GM12872 (cell line): ENCODE data around the gene TIMM50.

ENCODE experiments used
- TF ChIP-seq, protein P1 (sequence below): IDR thresholded peaks from 3 replicates; pipeline ENCODE4 v1.5.1; 2011; ENCODE audit warnings: low read depth, mild to moderate bottlenecking, low read length, moderate library complexity; ENCODE audit not compliant: insufficient read depth

Gene TIMM50

DNA sequence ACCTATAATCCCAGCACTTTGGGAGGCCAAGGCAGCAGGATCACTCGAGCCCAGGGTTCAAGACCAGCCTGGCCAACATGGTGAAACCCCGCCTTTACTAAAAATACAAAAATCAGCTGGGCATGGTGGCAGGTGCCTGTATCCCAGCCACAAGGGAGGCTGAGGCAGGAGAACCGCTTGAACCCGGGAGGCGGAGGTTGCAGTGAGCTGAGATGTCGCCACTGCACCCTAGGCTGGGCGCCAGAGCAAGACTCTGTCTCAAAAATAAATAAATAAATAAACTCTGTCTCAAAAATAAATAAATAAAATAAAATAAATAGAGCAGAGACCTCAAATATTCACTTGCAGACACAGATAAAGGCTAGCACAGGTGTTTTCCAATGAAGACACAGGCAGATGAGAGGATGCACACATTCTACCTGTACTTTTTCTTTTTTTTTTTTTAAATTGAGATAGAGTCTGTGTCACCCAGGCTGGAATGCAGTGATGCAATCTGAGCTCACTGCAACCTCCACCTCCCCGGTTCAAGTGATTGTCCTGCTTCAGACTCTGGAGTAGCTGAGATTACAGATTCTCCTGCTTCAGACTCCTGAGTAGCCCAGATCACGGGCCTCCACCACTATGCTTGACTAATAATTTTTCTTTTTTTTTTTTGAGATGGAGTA is 42.2 kb upstream of the TIMM50 start:
- TF ChIP-seq, protein P1, sequence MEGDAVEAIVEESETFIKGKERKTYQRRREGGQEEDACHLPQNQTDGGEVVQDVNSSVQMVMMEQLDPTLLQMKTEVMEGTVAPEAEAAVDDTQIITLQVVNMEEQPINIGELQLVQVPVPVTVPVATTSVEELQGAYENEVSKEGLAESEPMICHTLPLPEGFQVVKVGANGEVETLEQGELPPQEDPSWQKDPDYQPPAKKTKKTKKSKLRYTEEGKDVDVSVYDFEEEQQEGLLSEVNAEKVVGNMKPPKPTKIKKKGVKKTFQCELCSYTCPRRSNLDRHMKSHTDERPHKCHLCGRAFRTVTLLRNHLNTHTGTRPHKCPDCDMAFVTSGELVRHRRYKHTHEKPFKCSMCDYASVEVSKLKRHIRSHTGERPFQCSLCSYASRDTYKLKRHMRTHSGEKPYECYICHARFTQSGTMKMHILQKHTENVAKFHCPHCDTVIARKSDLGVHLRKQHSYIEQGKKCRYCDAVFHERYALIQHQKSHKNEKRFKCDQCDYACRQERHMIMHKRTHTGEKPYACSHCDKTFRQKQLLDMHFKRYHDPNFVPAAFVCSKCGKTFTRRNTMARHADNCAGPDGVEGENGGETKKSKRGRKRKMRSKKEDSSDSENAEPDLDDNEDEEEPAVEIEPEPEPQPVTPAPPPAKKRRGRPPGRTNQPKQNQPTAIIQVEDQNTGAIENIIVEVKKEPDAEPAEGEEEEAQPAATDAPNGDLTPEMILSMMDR: no peak

DNA sequence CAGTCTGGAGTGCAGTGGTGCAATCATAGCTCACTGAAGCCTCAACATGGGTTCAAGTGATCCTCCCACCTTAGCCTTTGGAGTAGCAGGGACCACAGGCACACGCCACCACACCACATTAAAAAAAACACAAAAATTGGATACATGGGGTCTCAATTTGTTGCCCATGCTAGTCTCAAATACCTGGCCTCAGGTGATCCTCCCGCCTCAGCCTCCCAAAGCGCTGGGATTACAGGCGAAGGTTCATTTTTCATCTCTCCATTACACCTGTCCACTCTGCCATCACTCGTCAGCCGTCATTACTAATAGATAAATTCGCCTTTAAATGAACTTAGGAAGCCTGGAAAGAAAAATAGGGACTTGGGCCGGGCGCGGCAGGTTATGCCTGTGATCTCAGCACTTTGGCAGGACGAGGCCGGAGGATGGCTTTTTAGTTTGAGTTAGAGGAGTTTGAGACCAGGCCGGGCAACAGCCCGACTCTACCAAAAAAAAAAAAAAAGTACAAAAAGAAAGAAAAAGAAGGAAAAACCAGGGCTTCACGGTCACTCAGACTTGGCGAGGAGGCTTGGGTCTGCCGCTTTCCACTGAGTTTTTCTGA is 35.9 kb upstream of the TIMM50 start:
- TF ChIP-seq, protein P1: no peak

DNA sequence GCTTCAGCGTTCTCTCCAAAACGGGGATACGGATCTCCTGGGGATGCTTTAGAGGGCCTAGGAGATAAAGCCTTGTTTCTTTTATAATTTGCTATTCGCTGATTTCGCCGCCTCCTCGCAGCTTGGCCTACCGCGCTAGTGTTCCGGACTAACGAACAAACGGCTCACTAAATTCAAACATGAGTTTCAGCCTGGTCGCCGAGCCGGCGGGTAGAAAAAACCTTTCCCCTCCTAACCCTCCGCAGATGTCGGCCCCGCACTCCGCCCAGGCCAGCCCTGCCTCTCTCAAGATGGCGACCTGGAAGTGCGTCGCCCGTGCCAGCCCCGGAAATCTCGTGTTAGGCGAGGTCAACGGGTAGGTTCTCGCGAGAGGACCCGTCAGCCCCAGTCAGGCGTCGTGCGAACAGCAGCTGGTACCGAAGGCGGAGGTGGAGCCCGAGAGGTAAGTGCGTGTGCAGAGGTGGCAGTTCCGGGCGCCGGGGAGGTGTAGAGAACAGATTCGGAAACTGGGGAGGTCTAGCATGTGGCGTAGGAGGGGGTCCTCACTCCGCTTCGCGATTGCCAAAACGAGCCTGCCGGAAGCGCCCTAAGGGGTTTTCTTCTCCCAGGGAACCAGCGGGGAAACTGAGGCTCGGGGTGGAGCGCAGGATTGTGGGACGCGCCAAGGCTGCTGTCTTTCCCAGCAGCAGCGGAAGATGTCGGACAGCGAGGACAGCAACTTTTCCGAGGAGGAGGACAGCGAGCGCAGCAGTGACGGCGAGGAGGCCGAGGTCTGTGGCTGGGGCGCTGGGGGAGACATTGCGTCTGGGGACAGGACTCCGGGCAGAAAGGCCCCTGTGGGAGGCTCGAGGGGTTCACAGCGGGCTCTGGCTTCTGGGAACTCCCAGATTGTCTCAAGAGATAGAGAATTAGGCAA is 35.2 kb upstream of the TIMM50 start, which contains the start of gene SUPT5H:
SUPT5H (plus strand) TSS at position 387 of the 916 bp plus-strand sequence; CDS start at position 696, 309 bp downstream.
- TF ChIP-seq, protein P1: no peak

DNA sequence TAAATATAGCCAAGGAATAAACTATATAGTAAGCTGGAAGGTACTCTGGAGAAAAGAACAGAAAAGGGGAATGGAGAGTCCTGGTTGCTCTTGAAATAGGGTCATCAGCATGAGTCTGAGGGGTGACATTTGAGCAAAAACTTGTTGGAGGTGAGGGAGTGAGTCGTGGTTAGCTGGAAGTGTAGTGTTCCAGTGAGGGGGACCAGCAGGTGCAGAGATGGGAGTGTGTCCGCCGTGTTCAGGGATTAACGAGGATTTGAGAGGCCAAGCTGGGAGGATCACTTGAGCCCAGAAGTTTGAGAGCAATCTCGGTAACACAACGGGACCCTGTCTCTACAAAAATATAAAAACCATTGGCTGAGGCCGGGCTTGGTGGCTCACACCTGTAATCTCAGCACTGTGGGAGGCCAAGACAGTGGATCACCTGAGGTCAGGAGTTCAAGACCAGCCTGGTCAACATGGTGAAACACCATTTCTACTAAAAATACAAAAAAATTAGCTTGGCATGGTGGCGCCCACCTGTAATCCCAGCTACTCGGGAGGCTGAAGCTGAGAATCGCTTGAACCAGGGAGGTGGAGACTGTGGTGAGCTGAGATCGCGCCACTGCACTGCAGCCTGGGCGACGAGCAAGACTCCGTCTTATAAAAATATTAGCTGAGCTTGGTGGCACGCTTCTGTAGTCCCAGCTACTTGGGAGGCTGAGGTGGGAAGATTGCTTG is 34.1 kb upstream of the TIMM50 start:
- TF ChIP-seq, protein P1: no peak

DNA sequence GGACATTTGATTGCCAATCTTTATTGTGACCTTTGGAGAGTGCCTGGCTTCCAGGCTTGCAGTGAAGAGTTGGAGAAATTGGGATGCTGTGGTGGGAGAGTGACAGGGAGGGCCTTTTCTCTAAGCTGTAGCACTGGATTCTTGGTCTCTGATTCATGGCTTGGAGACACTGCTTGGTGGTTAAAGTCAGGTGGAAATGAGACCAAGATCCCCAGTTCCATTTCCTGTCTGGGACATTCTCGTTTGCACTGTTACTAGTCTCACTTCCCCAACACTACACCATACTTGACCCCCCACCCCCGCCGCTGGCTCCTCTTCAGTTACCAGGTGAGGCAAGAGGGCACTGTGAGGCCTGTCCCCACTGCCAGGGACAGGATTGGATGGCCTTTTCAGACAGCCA is 32.4 kb upstream of the TIMM50 start:
- TF ChIP-seq, protein P1: no peak

- TF ChIP-seq, protein P1: no peak
Observed at GRCh38 chr19:39449116-39449797, 31.4 kb upstream of the TIMM50 start.
